ENCODE data around the gene SIGMAR1. TPM values are rescaled to one million over a fixed set of nuclear protein-coding genes. Genes with fewer than 3 reads are reported as not detected.

SIGMAR1 gene
- total and polyA plus RNA-seq, 2 of the 4 experiments (the other 2 are of a cell fraction), result 44.6 to 88.9 TPM

- H3K18ac ChIP-seq (ENCODE audit: low read depth, low read length), result no peak overlapping the region
- no peak overlapping the region for H4K5ac ChIP-seq (ENCODE audit: low read depth, low read length)
- H2BK20ac ChIP-seq (ENCODE audit: low read depth, low read length), result no peak overlapping the region
- ATAC-seq (ENCODE audit: low read depth) (no peak), DNase-seq (no peak)
- H2BK5ac ChIP-seq (ENCODE audit: low read depth, low read length, poor library complexity, severe bottlenecking), result no peak overlapping the region
- no TSS peak for BruUV-seq (replicated peaks)
- H3K56ac ChIP-seq (ENCODE audit: extremely low read depth, insufficient read depth, low read length), result no peak overlapping the region
- no peaks in the 10 kb centered on the region; the same call in 1 of the 2 replicates for H3K4me1 ChIP-seq (ENCODE audit: control insufficient read depth, insufficient read depth, low read length)
- H4K20me1 ChIP-seq (ENCODE audit: insufficient read depth, low read length), result 0 out of 2 replicates have a peak, but pooled peaks cover 3% of the 10 kb centered on the region
- no peaks in the 10 kb centered on the region for H3K9me1 ChIP-seq (ENCODE audit: insufficient read depth, low read length)
- 73% methylated on average over 3 of the region's 9 CpGs; no CpG with 5 or more reads in 1 of the 2 experiments for WGBS, 2 experiments (ENCODE audit: extremely low coverage in 2 of 2, insufficient read length in 1 of 2)
- H2AFZ ChIP-seq (replicated peaks; ENCODE audit: low read length, poor library complexity), result no peak overlapping the region
- dilution Hi-C loops (cut with HindIII; ENCODE audit: low sequenced_read_pairs, unreplicated experiment), result no loop called here
- no peak overlapping the region for H2BK120ac ChIP-seq (ENCODE audit: low read depth, low read length)
- no peak overlapping the region for H3K23ac ChIP-seq (ENCODE audit: low read depth, low read length)
- H4K91ac ChIP-seq (ENCODE audit: insufficient read depth, low read depth, low read length), result no peak overlapping the region
- in situ Hi-C loops (cut with MboI; ENCODE audit: low sequenced_read_pairs), result no loop called here
- intact Hi-C loops (cut with micrococcal nuclease), result no loop called here
- no peak overlapping the region for H3K27ac ChIP-seq (ENCODE audit: insufficient read depth, low read length)
- H2AK5ac ChIP-seq (ENCODE audit: low read depth, low read length), result no peak overlapping the region
- no peaks in the 10 kb centered on the region for H3K9me3 ChIP-seq (ENCODE audit: control insufficient read depth, insufficient read depth, low read length)
- H3K27me3 ChIP-seq (ENCODE audit: control insufficient read depth, insufficient read depth, low read length), result peaks cover 76% of the 10 kb centered on the region
- ChIA-PET POLR2A (ENCODE audit: unreplicated experiment) (no interaction called here), CTCF (no interaction called here)
- H3K4me2 ChIP-seq (ENCODE audit: low read depth, low read length), result no peak overlapping the region
- H3K4me3 ChIP-seq (ENCODE audit: insufficient read depth, low read depth, low read length), result no peak overlapping the region
- no peak overlapping the region for H4K8ac ChIP-seq (ENCODE audit: low read depth in 2 of 2, low read length in 2 of 2)
- no peak overlapping the region for H2AK9ac ChIP-seq (replicated peaks; ENCODE audit: low read depth, low read length, poor library complexity)
- no peak overlapping the region for H2BK15ac ChIP-seq (ENCODE audit: low read depth, low read length)
- TF ChIP-seq RAD21 (IDR thresholded peaks at IDR 0.05; ENCODE audit: low read length) (no peak), ELK1 (IDR thresholded peaks at IDR 0.05; ENCODE audit: borderline replicate concordance, low read depth, low read length) (no peak), RFX5 (IDR thresholded peaks at IDR 0.05; ENCODE audit: low read depth, low read length) (no peak), NFE2L2 (IDR thresholded peaks at IDR 0.05; ENCODE audit: low read depth, low read length) (no peak), POLR2A (IDR thresholded peaks at IDR 0.05; ENCODE audit: low read depth, low read length) (no peak), BHLHE40 (IDR thresholded peaks at IDR 0.05; ENCODE audit: low read depth, low read length) (no peak), CEBPB (IDR thresholded peaks at IDR 0.05; ENCODE audit: low read depth, low read length) (no peak), MXI1 (IDR thresholded peaks at IDR 0.05; ENCODE audit: borderline replicate concordance, low read depth, low read length) (no peak), SMC3 (IDR thresholded peaks at IDR 0.05; ENCODE audit: low read depth, low read length) (no peak), MAFK (IDR thresholded peaks at IDR 0.05; ENCODE audit: low read depth, low read length) (no peak), MAZ (IDR thresholded peaks at IDR 0.05; ENCODE audit: borderline replicate concordance, low read depth, low read length) (no peak), CHD1 (IDR thresholded peaks at IDR 0.05; ENCODE audit: low read depth, low read length) (no peak), FOS (IDR thresholded peaks at IDR 0.05; ENCODE audit: low read depth, low read length) (no peak)
- H3K36me3 ChIP-seq (ENCODE audit: control insufficient read depth, insufficient read depth, low read length), result no peaks in the 10 kb centered on the region
- H3K14ac ChIP-seq (replicated peaks; ENCODE audit: low read depth, low read length), result no peak overlapping the region
- H3K4ac ChIP-seq (ENCODE audit: low read depth, low read length), result no peak overlapping the region
- no peaks in the 10 kb centered on the region for H3K79me1 ChIP-seq (ENCODE audit: low read depth in 1 of 2, low read length in 2 of 2)
- H3K9ac ChIP-seq (ENCODE audit: low read depth, low read length), result no peak overlapping the region
Measured at GRCh38 chr9:34594177-34594576, 43.4 kb downstream of the SIGMAR1 start.

Measured in IMR-90 (cell line).